Prostate gland (tissue), 2 donors: ENCODE measurements around the gene PRKD1. TPM values are rescaled to one million over a fixed set of nuclear protein-coding genes. Genes with fewer than 3 reads are reported as not detected.

Experiments used
- DNase-seq: peaks from one replicate; pipeline ENCODE4 v3.0.0-alpha.2; 2019; ENCODE audit warnings: low spot score
- H3K27ac ChIP-seq, 2 donors: fragments of 200-600 bp; sonication (generic); 2 replicates each; pipeline ENCODE4 v1.5.1; 2017 to 2019
- H3K27me3 ChIP-seq: fragments of 200-600 bp; sonication (generic); replicated peaks from 2 replicates; pipeline ENCODE4 v1.5.1; 2019; ENCODE audit not compliant: insufficient read depth
- H3K36me3 ChIP-seq, 2 donors: fragments of 200-600 bp; sonication (generic); 1 replicate in 1 of 2; 2 replicates in 1 of 2; pipeline versions ENCODE4 v1.5.1 to v1.8.1; 2017 to 2019
- H3K4me1 ChIP-seq: fragments of 200-600 bp; sonication (generic); replicated peaks from 2 replicates; pipeline ENCODE4 v1.5.1; 2019
- H3K4me3 ChIP-seq, 2 donors: fragments of 200-600 bp; sonication (generic); 2 replicates each; pipeline ENCODE4 v1.5.1; 2017 to 2019
- H3K9me3 ChIP-seq: fragments of 200-600 bp; sonication (generic); 2 replicates; pipeline ENCODE4 v1.5.1; 2017
- POLR2A ChIP-seq: fragments of 450-650 bp; IDR thresholded peaks from one replicate; pipeline ENCODE4 v1.6.1; 2016; ENCODE audit warnings: antibody characterized with exemption, mild to moderate bottlenecking
- POLR2AphosphoS5 ChIP-seq: sonication (generic); formaldehyde crosslinking; IDR thresholded peaks from one replicate; pipeline ENCODE4 v1.6.1; 2017; ENCODE audit warnings: antibody characterized with exemption
- WGBS: methylation state at CpG from one replicate; pipeline ENCODE4 v1.1.5; 2018; 5-methylcytosine and 5-hydroxymethylcytosine counted together
- intact Hi-C: fragments of 100-400 bp; cut with DNase I; formaldehyde crosslinking; loops from one replicate; pipeline ENCODE4 v1.14.2; 2022
- total RNA-seq, 2 donors: library from RNA; depleted of rRNA; stranded (reverse); fragments of >200 nt; gene quantifications; one replicate each; pipeline ENCODE4 v1.1.0, GENCODE V29; 2016
- TF ChIP-seq, protein P1 (sequence below), 4 experiments: fragments of 200-600 bp in 2 of 4; fragments of 450-650 bp in 2 of 4; sonication (generic) in 2 of 4; IDR thresholded peaks; 1 replicate in 3 of 4; 2 replicates in 1 of 4; pipeline ENCODE4 v1.5.1; 2016 to 2019; ENCODE audit warnings: antibody characterized with exemption in 4 of 4, mild to moderate bottlenecking in 2 of 4, moderate library complexity in 2 of 4

PRKD1 gene
- total RNA-seq, 2 donors from 2014 or later, result 45.0 to 82.0 TPM

DNA sequence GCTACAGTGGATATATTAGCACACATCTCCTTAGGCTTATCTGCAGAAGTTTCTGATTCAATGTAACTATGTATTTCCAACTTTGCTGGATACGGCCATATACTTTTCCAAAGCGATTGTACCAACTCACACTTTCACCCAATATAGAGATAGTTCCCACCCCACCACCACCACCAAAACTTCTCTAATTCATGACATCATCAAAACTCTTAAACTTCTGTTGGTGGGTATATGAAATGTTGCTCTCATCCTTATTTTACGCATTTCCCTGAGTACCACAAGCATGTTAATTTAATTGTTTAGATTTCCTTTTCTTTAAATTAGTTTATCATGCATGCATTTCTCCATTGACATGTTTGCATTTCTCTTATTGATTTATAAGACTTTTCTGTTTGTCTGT, 95.6 kb downstream of the PRKD1 start:
- H3K4me3 ChIP-seq, result no peak overlapping the region
- H3K4me1 ChIP-seq, result no peaks in the 10 kb centered on the region
- no peak for TF ChIP-seq POLR2AphosphoS5
- TF ChIP-seq POLR2A, result no peak
- TF ChIP-seq, protein P1, sequence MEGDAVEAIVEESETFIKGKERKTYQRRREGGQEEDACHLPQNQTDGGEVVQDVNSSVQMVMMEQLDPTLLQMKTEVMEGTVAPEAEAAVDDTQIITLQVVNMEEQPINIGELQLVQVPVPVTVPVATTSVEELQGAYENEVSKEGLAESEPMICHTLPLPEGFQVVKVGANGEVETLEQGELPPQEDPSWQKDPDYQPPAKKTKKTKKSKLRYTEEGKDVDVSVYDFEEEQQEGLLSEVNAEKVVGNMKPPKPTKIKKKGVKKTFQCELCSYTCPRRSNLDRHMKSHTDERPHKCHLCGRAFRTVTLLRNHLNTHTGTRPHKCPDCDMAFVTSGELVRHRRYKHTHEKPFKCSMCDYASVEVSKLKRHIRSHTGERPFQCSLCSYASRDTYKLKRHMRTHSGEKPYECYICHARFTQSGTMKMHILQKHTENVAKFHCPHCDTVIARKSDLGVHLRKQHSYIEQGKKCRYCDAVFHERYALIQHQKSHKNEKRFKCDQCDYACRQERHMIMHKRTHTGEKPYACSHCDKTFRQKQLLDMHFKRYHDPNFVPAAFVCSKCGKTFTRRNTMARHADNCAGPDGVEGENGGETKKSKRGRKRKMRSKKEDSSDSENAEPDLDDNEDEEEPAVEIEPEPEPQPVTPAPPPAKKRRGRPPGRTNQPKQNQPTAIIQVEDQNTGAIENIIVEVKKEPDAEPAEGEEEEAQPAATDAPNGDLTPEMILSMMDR (IDR thresholded peaks at IDR 0.05), result no peak
- intact Hi-C loops, result no loop called here
- H3K27ac ChIP-seq, result no peak overlapping the region
- DNase-seq, result no peak
- WGBS, result over 99% methylated on average over 3 of the region's 3 CpGs
- no peaks in the 10 kb centered on the region for H3K36me3 ChIP-seq
- no peaks in the 10 kb centered on the region for H3K27me3 ChIP-seq
- no peaks in the 10 kb centered on the region for H3K9me3 ChIP-seq

DNA sequence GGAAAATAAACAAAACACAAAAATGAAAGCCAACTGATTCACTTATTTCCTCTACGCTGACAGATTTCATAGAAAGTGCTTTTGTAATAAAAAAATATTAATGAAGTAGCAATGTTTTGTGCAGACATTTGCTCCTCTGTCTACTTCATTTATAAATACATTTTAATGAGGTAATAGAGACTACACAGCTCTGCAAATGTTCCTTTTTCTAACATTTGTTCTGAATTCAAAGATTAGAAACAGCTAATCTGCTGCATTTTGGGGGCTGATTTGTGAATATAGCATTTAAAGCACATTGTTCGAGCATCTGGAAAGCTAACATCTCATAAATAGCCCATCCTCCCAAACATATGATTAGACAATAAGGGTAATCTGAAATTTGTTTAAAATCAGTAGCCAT, 97.8 kb downstream of the PRKD1 start:
- no peaks in the 10 kb centered on the region for H3K27me3 ChIP-seq
- DNase-seq, result no peak
- intact Hi-C loops, result no loop called here
- H3K9me3 ChIP-seq, result no peaks in the 10 kb centered on the region
- H3K4me1 ChIP-seq, result no peaks in the 10 kb centered on the region
- no peak for TF ChIP-seq POLR2A
- H3K36me3 ChIP-seq, result no peaks in the 10 kb centered on the region
- 98% methylated on average over 2 of the region's 2 CpGs for whole genome bisulfite sequencing
- H3K27ac ChIP-seq, result no peak overlapping the region
- no peak overlapping the region for H3K4me3 ChIP-seq

DNA sequence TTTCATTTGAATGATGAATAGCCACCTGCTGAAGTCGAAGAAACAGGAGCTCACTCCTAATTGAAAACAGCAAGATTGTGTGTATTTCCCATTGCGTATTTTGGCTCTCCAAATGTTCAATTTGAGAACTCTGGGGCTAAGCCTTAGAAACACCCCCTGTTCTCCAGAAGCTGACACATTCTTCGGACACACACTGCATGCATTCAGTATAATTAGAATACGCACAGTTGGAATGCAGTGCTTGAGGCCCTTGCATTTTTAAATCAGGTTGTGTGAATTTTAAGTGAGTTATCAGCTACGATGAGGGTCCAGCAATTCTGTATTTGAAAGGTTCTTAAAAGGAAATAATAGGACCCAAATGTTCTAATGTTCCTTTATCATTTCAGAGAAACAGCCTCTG, 103.8 kb downstream of the PRKD1 start:
- Histone ChIP-seq H3K9me3 (no peaks in the 10 kb centered on the region), H3K27me3 (no peaks in the 10 kb centered on the region), H3K36me3 (no peaks in the 10 kb centered on the region), H3K4me3 (no peak overlapping the region), H3K27ac (no peak overlapping the region), H3K4me1 (peaks cover 25% of the 10 kb centered on the region)
- intact Hi-C loops, result no loop called here
- DNase-seq, result no peak
- 63% methylated on average over 5 of the region's 5 CpGs for WGBS
- TF ChIP-seq, protein P1 (IDR thresholded peaks at IDR 0.05), result no peak
- TF ChIP-seq POLR2A (no peak), POLR2AphosphoS5 (no peak)

DNA sequence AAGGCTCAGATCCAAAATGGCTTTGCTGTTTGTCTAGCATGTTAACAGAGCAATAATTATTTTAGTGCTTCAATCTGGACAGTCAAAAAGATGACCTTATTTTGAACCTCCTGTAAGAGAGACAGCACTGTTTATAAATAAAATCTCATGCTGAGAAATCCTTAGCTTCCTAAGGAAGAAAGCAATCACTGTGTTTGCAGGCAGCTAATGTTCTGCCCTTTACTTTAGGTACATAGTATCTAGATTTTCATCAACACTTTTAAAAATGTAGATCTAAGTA, 105.3 kb downstream of the PRKD1 start:
- Histone ChIP-seq H3K9me3 (no peaks in the 10 kb centered on the region), H3K4me3 (no peak overlapping the region), H3K27ac (peak overlapping the region in 1 of 2 donors; percentile 2), H3K36me3 (no peaks in the 10 kb centered on the region), H3K27me3 (no peaks in the 10 kb centered on the region), H3K4me1 (peaks cover 29% of the 10 kb centered on the region)
- DNase-seq, result peak; percentile 25
- intact Hi-C loops, result no loop called here
- TF ChIP-seq POLR2AphosphoS5 (peak; percentile 58), POLR2A (no peak)

DNA sequence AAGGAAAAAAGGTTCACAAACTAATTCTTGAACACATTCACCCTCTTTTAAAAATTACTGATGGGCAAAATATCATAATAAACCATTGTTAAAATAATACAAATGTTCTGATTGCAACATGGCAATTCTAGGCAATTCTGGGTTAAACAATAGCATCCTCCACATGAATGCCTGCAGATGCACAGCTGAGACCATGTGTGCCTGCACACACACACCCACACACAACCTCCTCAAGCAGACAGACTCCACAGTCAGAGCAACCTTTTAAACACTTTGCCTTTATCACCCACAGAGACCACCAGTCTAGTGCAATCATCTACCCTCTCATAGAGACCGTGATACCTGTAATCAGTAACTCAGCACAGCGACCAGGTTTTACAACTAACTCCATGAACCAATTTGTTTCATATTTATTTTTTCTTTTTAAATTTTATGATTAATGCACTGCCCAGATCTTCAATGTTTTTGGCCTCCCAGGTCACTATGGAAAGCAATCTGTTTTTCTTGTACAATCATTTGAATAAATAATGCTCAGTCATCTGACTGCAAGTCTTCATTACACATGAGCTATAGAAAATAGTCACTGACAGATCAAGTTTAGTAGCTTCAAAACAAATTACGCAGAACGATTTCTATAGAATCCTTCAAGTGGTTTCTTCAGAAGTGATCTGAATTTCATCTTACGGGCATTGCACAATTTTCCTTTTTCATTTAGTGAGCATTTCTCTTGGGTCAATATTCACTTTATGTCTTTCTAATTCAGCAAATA, 105.8 kb downstream of the PRKD1 start:
- no peak for DNase-seq
- intact Hi-C loops, result no loop called here
- Histone ChIP-seq H3K27ac (peak overlapping the region in 1 of 2 donors; percentile 33), H3K9me3 (no peaks in the 10 kb centered on the region), H3K4me1 (peaks cover 30% of the 10 kb centered on the region), H3K36me3 (no peaks in the 10 kb centered on the region), H3K27me3 (no peaks in the 10 kb centered on the region), H3K4me3 (peak overlapping the region in 1 of 2 donors; percentile 1)
- TF ChIP-seq POLR2AphosphoS5, result no peak
- TF ChIP-seq, protein P1 (IDR thresholded peaks at IDR 0.05), result no peak
- no peak for TF ChIP-seq POLR2A
- 32% methylated on average over 5 of the region's 5 CpGs for WGBS

DNA sequence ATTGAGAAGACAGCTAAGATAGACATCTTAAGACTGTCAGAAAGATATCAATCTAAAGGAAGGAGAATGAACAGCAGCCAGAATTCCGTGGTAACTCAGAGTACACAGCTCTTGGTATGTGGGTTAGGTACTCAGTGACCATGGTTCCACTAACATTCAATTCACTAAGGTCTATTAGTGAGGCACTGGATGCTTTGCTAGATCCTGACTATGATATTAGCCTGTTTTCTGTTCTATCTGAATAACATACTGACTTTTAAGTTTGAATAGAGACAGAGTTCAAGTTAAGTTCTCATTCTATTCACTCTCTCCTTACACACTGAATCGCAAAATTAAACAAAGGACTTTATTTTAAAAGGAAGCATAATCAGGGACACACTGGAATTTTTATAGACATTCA, 106.4 kb downstream of the PRKD1 start:
- peak overlapping the region in 1 of 2 donors; percentile 33 for H3K27ac ChIP-seq

More for the DNA sequence above, 106.4 kb downstream of the PRKD1 start:
- intact Hi-C loops, result no loop called here
- Histone ChIP-seq H3K4me1 (peaks cover 30% of the 10 kb centered on the region), H3K4me3 (no peak overlapping the region), H3K36me3 (no peaks in the 10 kb centered on the region), H3K9me3 (no peaks in the 10 kb centered on the region), H3K27me3 (no peaks in the 10 kb centered on the region)
- DNase-seq, result no peak
- TF ChIP-seq POLR2A, result no peak
- TF ChIP-seq, protein P1 (IDR thresholded peaks at IDR 0.05), result no peak
- TF ChIP-seq POLR2AphosphoS5, result no peak
- WGBS, result 8% methylated on average over 2 of the region's 2 CpGs
